Measurements from ENCODE around the gene BAIAP3.
"Not testable (repeated sequence)": the region's sequence is repeated elsewhere in the genome, so short reads cannot be mapped to it uniquely, and the experiment has no call there.

BAIAP3 gene

GRCh38 chr16:1333149-1333812 is at the start of gene BAIAP3:
Gene BAIAP3, plus strand, starts transcription at chr16:1333645. Its CDS starts 4,905 bp downstream, at chr16:1338550.
- peak in 14 of 56 donors; percentile 8 to 64 (median 22) for DNase-seq

DNA sequence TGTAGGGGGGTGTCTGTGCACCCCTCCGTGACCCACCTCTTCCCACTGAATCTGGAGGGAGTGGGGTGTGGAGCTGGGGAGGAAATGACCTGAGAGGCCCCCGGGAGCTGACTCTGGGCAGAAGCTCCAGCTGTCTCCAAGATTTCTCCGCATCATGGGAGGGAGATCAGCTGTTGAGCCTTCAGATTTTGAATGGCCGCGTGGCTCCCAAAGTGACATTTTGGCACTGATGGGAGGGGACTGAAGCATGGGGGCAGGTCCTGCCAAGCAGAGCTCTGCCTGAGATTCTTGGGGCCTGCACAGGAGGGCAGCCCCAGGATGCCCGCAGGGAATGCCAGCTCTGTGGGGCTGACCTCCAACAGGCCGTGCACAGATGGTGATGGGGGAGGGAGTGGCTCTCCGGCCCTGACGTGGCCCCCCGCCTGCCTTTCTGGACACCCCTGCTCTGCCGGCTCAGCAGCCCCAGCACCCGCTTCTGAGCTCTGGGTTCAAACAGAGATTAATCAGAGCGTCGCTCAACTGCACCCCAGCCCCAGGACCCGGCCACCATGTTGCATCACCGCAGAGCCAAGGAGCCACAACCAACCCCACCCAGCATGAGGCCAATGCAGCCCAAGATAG is 49.3 kb upstream of the BAIAP3 start:
- no peak for DNase-seq

DNA sequence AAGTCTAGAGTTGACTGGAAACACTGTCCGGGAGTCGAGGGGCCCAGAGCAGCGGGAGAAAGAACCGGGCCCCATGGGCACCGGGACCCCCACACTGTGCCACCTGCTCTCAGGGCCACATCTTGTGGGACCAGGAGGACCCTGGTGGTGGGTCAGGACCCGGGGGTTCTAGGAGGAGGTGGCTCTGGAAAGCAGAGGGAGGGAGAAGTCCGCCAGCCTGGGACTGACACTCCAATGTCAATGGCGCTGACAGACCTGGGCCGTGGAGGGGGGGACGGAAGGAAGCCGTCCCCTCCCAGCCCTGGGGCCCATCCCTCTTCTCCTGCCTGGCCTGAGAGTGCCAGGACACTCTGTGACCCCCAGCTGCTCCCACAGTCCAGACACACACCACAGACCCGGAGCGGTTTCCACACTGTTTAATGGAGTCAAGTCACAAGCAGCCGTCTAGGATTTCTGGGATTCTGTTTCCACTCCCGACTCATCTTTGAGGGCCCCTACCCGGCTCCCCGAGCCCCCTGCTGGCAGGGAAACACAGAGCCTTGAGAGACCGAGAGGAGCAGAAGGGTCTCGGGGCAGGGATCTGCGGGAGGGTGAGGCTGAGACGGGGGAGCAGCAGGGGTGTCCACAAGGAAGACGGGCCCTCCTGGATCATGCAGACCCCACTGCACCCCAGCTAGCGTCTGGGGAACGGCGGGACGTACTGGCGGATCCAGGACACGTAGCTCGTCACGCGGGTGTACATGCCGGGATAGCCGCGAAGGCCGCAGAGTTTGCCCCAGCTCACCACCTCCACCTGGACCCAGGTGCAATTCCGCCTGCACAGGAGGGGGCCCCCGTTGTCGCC is 47.6 kb upstream of the BAIAP3 start:
- no peak for DNase-seq

- no peak for DNase-seq
Observed at GRCh38 chr16:1286513-1287094, 46.8 kb upstream of the BAIAP3 start.

DNA sequence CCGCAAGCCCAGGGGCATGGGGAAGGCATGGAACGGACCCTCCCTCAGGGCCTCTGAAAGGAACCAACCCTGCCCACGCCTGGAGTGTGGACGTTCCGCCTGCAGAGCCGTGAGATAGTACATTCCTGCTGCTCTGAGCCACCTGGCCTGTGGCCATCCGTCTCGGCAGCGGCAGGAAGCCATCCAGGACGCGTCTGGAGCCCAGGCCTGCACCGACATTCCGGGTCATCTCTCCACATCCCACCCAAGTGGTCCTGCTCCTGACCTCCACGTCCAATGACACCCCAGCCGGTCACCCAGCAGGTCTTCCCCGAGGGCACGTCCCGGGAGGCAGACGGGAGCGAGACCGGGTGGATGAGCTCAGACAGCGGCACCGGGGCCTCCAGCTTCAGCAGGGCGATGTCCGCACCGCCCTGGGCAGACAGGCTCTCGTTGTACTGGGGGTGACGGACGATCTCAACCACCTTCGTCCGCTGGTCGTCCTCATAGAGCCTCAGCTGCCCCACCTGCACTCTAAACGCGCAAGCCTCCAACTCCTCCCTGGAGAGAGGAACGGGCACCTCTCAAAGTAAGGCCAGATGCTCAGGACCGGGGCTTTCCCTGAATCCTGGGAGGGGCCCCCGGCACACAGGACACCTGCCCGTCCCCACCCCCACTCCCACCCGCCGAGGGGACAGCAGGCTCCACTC is 45.3 kb upstream of the BAIAP3 start:
- no peak for DNase-seq

DNA sequence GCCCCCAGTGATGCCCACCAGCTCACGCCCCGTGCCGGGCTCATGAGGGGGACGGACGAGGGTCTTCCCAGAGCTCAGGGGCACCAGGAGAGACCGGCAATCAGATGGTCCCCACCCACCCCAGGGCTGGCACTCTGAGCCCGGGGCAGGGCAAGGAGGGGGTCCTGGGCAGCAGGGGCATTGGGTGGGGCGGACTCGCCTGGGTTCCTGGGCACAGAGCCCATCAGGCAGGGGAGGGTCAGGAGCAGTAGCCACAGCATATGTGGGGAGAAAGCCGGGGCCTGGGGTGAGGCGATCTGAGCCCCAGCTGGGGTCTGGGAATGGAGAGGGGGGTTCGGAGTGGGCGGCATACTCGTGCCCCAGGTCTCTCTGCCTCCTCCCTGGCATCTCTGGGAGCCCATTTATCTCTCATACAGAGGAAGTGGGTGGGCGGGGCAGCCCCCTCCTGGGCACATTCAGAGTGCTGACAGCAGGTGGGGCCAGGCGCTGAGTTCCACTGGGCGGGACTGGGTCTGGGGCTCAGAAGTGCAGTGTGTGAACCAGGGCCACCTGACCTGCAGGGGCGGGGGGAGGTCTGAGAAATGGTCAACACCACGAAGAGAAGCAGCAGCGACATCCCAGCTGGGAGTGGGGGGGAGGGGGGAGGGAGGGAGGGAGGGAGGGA is 44.5 kb upstream of the BAIAP3 start:
- DNase-seq: no peak

DNA sequence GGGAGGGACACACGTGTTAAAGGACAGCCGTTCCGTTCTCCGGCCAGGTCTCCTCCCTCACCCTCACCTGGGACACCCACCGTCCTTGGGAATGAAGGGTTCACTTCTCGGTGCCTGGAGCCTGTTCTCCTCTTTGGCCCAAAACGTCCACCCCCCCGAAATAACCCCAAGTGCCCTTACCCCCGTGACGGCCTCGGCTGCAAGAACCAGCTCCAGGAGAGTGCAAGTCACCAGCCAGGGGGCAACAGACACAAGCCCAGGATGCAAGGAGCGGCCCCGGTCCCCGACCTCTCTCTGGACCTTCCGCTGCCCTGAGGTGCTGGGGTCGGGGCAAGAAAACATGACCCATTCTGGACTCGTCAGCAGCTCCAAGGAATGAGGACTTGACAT is 44.0 kb upstream of the BAIAP3 start:
- no peak for DNase-seq

- DNase-seq: no peak
Observed at GRCh38 chr16:1290063-1290501, 43.4 kb upstream of the BAIAP3 start.

- DNase-seq: no peak
Observed at GRCh38 chr16:1290860-1291575, 42.4 kb upstream of the BAIAP3 start.

GRCh38 chr16:1291576-1291974 is 41.9 kb upstream of the BAIAP3 start:
- no peak for DNase-seq

DNA sequence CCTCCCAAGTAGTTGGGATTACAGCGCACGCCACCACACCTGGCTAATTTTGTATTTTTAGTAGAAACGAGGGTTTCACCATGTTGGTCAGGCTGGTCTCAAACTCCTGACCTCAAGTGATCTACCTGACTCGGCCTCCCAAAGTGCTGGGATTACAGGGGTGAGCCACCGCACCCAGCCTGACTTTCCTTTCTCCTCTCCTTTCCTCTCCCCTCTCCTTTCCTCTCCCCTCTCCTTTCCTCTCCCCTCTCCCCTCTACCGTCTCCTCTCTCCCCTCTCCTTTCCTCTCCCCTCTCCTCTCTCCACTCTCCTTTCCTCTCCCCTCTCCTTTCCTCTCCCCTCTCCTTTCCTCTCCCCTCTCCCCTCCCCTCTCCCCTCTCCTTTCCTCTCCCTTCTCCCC is 41.2 kb upstream of the BAIAP3 start:
- DNase-seq: not testable (repeated sequence)

DNA sequence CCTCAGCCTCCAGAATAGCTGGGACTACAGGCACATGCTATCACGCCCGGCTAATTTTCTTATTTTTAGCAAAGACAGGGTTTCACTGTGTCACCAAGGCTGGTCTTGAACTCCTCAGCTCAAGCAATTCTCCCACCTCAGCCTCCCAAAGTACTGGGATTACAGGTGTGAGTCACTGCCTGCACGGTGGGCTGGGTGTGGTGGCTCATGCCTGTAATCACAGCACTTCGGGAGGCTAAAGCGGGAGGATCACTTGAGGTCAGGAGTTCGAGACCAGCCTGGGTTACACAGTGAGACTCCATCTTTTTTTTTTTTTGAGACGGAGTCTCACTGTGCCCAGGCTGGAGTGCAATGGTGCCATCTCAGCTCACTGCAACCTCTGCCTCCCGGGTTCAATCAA is 40.6 kb upstream of the BAIAP3 start:
- not testable (repeated sequence) for DNase-seq

DNA sequence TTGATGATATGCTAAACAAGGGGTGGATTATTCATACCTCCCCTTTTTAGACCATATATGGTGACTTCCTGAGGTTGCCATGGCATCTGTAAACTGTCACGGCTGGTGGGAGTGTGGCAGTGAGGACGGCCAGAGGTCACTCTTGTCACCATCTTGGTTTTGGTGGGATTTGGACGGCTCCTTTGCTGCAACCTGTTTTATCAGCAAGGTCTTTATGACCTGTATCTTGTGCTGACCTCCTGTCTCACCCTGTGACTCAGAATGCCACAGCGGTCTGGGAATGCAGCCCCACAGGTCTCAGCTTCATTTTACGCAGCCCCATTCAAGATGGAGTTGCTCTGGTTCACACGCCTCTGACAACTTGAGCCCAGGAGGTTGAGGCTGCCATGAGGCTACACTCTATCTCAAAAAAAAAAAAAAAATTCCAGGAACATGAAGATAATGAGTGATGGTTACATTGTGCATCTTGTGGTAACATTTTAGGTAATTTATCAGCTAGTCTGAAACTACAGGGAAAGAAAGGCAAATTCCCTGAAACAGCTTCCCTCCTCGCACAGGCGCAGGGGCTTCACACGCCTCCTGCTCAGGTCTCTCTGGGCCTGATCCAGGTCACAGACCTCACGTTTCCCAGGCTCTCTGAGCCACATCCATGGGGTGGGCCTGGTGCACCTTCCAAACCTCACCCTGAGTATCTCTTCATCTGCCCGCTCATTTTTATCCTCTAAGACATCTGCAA is 39.4 kb upstream of the BAIAP3 start:
- DNase-seq: no peak

DNA sequence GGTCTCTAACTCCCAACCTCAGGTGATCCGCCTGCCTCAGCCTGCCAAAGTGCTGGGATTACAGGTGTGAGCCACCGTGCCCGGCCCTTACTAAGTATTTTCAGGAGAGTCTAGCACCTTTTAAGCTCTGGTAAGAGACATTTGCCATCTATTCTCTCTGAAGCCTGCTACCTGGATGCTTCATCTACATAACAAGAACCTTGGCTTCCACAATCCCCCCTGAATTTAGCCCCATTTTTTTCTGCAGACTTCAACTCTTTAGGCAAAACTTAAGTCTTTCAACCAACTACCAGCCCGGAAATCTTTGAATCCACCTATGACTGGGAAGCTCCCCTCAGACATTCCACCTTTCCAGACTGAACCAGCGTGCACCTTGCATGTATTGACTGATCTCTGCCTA is 38.0 kb upstream of the BAIAP3 start:
- no peak for DNase-seq

- not testable (repeated sequence) for DNase-seq
Observed at GRCh38 chr16:1296688-1297017, 36.8 kb upstream of the BAIAP3 start.

DNA sequence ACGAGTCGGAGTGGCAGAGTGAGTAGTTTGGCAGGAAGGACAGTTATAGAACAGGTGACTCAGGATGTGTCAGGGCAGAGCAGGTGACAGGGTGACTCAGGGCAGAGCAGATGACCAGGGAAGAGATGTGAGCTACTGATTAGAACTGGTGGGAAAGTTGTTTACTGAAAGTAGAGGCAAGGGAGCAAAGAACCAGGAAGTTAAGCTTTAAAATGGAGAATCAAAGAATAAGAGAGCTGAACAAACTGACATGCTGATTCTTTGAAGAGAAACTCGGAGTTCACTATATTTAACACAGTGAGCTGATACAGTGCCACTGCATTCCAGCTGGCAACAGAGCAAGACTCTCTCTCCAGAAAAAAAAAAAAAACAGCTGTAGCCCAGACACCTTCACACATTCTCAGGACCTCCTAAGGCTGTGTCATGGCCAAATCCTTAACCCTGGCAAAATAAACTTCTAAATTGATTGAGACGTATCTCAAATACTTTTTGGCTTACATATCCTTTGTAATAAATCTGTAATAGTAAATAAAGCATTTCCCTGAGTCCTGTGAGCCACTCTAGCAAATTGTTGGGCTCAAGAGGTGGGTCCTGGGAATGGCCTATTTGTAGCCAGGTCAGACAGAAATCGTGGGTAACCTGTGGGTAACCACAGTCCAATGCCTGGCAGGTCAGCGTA is 36.3 kb upstream of the BAIAP3 start:
- DNase-seq: no peak

DNA sequence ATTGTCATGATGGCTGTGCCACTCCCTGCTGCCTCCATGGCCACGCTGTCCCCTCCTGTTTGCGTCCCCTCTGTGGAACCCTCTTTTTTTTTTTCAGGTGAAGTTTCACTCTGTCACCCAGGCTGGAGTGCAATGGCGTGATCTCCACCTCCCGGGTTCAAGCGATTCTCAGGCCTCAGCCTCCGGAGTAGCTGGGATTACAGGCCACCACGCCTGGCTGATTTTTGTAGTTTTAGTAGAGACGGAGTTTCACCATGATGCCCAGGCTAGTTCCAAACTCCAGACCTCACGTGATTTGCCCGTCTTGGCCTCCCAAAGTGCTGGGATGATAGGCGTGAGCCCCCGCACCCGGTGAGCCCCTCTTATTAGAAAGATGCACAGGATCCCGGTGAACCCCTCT is 35.0 kb upstream of the BAIAP3 start:
- DNase-seq: no peak

GRCh38 chr16:1299012-1299867 is 34.2 kb upstream of the BAIAP3 start:
- no peak for DNase-seq
